ENCODE data around the gene ITGB1BP2. TPM values are rescaled to one million over a fixed set of nuclear protein-coding genes. Genes with fewer than 3 reads are reported as not detected.
A peak's percentile ranks its signal among the peaks of the same experiment; 100 is the strongest.

The ITGB1BP2 gene
- total and polyA plus RNA-seq, 2 of the 13 experiments (the other 11 are each of a cell fraction or from before 2014, with no cell fraction given) = 0.90 to 2.2 TPM

DNA sequence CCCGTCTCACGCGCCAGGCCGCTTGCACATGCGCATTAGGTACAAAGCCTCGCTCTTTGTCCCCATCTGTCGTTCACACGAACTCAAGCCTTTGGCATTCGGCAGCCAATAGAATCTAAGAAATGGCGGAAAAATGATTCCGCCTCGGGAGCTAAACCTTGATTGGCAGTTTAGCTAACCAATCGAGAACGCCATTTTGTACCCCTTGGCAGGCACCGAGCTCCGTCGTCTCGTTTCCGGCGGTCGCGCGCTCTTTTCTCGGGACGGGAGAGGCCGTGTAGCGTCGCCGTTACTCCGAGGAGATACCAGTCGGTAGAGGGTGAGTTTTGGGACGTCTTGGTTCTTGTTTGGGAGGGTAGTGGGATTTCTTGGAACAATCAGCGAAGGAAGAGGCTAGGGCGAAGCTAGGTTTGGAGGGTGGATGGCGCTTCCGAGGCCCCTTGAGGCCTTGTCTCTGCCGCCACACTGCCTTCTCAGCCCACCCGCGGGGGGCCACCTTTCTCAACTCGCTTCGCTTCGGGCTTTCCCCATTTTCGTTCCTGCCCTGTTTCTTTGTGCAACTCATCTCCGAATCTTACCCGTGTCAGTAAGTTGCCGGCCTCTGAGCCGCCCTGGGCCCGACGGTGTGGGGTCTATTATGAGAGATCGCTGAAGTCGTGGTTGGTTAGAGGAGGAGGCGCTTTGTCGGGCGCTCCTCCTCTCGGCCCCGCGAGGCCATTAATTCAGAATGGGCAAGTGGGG lies 18.0 kb upstream of the ITGB1BP2 start, which contains the start of gene NONO (continued):
- TF ChIP-seq ZNF205 (CRISPR knock-in tag; IDR thresholded peaks at IDR 0.05) (no peak), ZNF20 (CRISPR knock-in tag; IDR thresholded peaks at IDR 0.05) (no peak), ZNF562 (CRISPR knock-in tag; IDR thresholded peaks at IDR 0.05; ENCODE audit: borderline replicate concordance) (no peak), POLR2AphosphoS5 (IDR thresholded peaks at IDR 0.05; ENCODE audit: low read depth, low read length) (peak; percentile 90), ZBTB42 (CRISPR knock-in tag; IDR thresholded peaks at IDR 0.05) (no peak), PRMT3 (CRISPR knock-in tag; IDR thresholded peaks at IDR 0.05; ENCODE audit: borderline replicate concordance, low read depth) (no peak), ZNF724P (CRISPR knock-in tag; IDR thresholded peaks at IDR 0.05; ENCODE audit: borderline replicate concordance) (no peak), ZNF567 (CRISPR knock-in tag; IDR thresholded peaks at IDR 0.05; ENCODE audit: borderline replicate concordance) (no peak), ZNF576 (CRISPR knock-in tag; IDR thresholded peaks at IDR 0.05) (peak; percentile 97), CENPT (CRISPR knock-in tag; IDR thresholded peaks at IDR 0.05; ENCODE audit: low read depth) (no peak), ARID2 (CRISPR knock-in tag; IDR thresholded peaks at IDR 0.05; ENCODE audit: borderline replicate concordance) (no peak), ZNF556 (CRISPR knock-in tag; IDR thresholded peaks at IDR 0.05; ENCODE audit: borderline replicate concordance) (no peak), IKZF1 (IDR thresholded peaks at IDR 0.05) (no peak), MTF2 (CRISPR knock-in tag; IDR thresholded peaks at IDR 0.05; ENCODE audit: borderline replicate concordance) (no peak)
- TF ChIP-seq, protein P1, sequence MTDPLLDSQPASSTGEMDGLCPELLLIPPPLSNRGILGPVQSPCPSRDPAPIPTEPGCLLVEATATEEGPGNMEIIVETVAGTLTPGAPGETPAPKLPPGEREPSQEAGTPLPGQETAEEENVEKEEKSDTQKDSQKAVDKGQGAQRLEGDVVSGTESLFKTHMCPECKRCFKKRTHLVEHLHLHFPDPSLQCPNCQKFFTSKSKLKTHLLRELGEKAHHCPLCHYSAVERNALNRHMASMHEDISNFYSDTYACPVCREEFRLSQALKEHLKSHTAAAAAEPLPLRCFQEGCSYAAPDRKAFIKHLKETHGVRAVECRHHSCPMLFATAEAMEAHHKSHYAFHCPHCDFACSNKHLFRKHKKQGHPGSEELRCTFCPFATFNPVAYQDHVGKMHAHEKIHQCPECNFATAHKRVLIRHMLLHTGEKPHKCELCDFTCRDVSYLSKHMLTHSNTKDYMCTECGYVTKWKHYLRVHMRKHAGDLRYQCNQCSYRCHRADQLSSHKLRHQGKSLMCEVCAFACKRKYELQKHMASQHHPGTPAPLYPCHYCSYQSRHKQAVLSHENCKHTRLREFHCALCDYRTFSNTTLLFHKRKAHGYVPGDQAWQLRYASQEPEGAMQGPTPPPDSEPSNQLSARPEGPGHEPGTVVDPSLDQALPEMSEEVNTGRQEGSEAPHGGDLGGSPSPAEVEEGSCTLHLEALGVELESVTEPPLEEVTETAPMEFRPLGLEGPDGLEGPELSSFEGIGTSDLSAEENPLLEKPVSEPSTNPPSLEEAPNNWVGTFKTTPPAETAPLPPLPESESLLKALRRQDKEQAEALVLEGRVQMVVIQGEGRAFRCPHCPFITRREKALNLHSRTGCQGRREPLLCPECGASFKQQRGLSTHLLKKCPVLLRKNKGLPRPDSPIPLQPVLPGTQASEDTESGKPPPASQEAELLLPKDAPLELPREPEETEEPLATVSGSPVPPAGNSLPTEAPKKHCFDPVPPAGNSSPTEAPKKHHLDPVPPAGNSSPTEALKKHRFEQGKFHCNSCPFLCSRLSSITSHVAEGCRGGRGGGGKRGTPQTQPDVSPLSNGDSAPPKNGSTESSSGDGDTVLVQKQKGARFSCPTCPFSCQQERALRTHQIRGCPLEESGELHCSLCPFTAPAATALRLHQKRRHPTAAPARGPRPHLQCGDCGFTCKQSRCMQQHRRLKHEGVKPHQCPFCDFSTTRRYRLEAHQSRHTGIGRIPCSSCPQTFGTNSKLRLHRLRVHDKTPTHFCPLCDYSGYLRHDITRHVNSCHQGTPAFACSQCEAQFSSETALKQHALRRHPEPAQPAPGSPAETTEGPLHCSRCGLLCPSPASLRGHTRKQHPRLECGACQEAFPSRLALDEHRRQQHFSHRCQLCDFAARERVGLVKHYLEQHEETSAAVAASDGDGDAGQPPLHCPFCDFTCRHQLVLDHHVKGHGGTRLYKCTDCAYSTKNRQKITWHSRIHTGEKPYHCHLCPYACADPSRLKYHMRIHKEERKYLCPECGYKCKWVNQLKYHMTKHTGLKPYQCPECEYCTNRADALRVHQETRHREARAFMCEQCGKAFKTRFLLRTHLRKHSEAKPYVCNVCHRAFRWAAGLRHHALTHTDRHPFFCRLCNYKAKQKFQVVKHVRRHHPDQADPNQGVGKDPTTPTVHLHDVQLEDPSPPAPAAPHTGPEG (CRISPR knock-in tag; IDR thresholded peaks at IDR 0.05) = 0 out of 2 replicates have a peak, but pooled peaks have one; percentile 42
- TF ChIP-seq, protein P2, sequence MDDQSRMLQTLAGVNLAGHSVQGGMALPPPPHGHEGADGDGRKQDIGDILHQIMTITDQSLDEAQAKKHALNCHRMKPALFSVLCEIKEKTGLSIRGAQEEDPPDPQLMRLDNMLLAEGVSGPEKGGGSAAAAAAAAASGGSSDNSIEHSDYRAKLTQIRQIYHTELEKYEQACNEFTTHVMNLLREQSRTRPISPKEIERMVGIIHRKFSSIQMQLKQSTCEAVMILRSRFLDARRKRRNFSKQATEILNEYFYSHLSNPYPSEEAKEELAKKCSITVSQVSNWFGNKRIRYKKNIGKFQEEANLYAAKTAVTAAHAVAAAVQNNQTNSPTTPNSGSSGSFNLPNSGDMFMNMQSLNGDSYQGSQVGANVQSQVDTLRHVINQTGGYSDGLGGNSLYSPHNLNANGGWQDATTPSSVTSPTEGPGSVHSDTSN (CRISPR knock-in tag; IDR thresholded peaks at IDR 0.05; ENCODE audit: borderline replicate concordance) = 0 out of 2 replicates have a peak, but pooled peaks have one; percentile 48
- TF ChIP-seq, protein P3, sequence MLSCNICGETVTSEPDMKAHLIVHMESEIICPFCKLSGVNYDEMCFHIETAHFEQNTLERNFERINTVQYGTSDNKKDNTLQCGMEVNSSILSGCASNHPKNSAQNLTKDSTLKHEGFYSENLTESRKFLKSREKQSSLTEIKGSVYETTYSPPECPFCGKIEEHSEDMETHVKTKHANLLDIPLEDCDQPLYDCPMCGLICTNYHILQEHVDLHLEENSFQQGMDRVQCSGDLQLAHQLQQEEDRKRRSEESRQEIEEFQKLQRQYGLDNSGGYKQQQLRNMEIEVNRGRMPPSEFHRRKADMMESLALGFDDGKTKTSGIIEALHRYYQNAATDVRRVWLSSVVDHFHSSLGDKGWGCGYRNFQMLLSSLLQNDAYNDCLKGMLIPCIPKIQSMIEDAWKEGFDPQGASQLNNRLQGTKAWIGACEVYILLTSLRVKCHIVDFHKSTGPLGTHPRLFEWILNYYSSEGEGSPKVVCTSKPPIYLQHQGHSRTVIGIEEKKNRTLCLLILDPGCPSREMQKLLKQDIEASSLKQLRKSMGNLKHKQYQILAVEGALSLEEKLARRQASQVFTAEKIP (CRISPR knock-in tag; IDR thresholded peaks at IDR 0.05; ENCODE audit: borderline replicate concordance) = no peak
